ENCODE results near the gene MTHFD2L.

Gene MTHFD2L

DNA sequence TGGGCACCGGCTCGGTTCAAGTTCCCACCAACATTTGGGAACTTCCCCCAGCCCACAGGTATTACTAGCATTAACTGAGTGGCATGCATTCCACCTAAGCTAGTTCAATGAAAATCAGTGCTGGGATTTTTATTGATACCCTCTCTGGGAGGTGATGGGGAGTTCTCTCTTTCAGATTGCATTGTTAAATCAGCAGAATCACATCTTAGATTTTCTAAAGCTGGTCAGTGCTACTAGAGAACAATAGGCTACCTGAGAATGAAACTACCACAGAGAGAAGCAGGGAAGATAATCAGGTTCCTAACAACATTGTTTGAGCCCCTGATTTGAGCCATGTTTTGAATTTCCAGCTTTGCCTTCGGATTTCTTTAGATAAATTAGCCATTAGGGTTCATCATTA, 166.3 kb downstream of the MTHFD2L start:
- Mint-ChIP-seq H3K4me1 (no peaks in the 10 kb centered on the region), H3K9me3 (peaks cover 4% of the 10 kb centered on the region), H3K27ac (no peak overlapping the region), H3K27me3 (ENCODE audit: low read depth) (peaks cover 6% of the 10 kb centered on the region), H3K4me3 (no peak overlapping the region), H3K36me3 (ENCODE audit: low read depth) (no peaks in the 10 kb centered on the region)
- no peak for TF ChIP-seq CTCF (IDR thresholded peaks at IDR 0.05; ENCODE audit: unreplicated experiment in 3 of 3)

GRCh38 chr4:74325886-74326285, 168.0 kb downstream of the MTHFD2L start:
- H3K9me3 Mint-ChIP-seq = peaks cover 5% of the 10 kb centered on the region
- no peaks in the 10 kb centered on the region for H3K4me1 Mint-ChIP-seq
- no peak for TF ChIP-seq CTCF (IDR thresholded peaks at IDR 0.05; ENCODE audit: unreplicated experiment in 3 of 3)

GRCh38 chr4:74327762-74328161, 169.8 kb downstream of the MTHFD2L start:
- TF ChIP-seq CTCF (IDR thresholded peaks at IDR 0.05; ENCODE audit: unreplicated experiment in 3 of 3) = no peak
- Mint-ChIP-seq H3K9me3 (peaks cover 5% of the 10 kb centered on the region), H3K36me3 (ENCODE audit: low read depth) (no peaks in the 10 kb centered on the region), H3K27ac (no peak overlapping the region), H3K4me1 (no peaks in the 10 kb centered on the region), H3K27me3 (ENCODE audit: low read depth) (peaks cover 6% of the 10 kb centered on the region), H3K4me3 (no peak overlapping the region)

More at GRCh38 chr4:74325886-74326285, 168.0 kb downstream of the MTHFD2L start:
- no peak overlapping the region for H3K4me3 Mint-ChIP-seq
- H3K36me3 Mint-ChIP-seq (ENCODE audit: low read depth) = no peaks in the 10 kb centered on the region
- H3K27ac Mint-ChIP-seq = no peak overlapping the region
- peaks cover 6% of the 10 kb centered on the region for H3K27me3 Mint-ChIP-seq (ENCODE audit: low read depth)

- no peak for TF ChIP-seq CTCF (IDR thresholded peaks at IDR 0.05; ENCODE audit: unreplicated experiment in 3 of 3)
- H3K4me3 Mint-ChIP-seq = no peak overlapping the region
- H3K9me3 Mint-ChIP-seq = peaks cover 5% of the 10 kb centered on the region
- H3K27ac Mint-ChIP-seq = no peak overlapping the region
- H3K36me3 Mint-ChIP-seq (ENCODE audit: low read depth) = no peaks in the 10 kb centered on the region
- H3K27me3 Mint-ChIP-seq (ENCODE audit: low read depth) = peaks cover 2% of the 10 kb centered on the region
- no peaks in the 10 kb centered on the region for H3K4me1 Mint-ChIP-seq
Measured at GRCh38 chr4:74328501-74328900, 170.6 kb downstream of the MTHFD2L start.

DNA sequence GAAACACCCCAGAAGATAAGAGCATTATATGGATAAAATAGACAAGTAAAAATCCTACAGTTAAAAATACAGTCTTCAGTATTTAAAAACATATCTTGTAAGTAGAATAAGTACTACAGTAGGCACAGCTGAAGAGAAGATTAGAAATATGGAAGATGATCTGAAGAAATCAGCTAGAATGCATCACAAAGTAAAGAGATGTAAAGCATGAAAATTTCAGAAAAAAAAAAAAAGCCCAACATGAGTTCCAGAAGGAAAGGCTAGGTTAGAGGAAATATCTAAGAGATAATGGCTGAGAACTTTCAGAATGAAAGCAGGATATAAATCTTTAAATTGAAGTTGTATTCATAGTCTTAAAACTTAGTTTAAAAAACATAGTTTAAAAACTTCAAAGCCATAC, 171.4 kb downstream of the MTHFD2L start:
- no peaks in the 10 kb centered on the region for H3K36me3 Mint-ChIP-seq (ENCODE audit: low read depth)
- no peak overlapping the region for H3K4me3 Mint-ChIP-seq

More for the DNA sequence above, 171.4 kb downstream of the MTHFD2L start:
- Mint-ChIP-seq H3K27ac (no peak overlapping the region), H3K9me3 (peaks cover 5% of the 10 kb centered on the region), H3K27me3 (ENCODE audit: low read depth) (peaks cover 4% of the 10 kb centered on the region), H3K4me1 (no peaks in the 10 kb centered on the region)
- no peak for TF ChIP-seq CTCF (IDR thresholded peaks at IDR 0.05; ENCODE audit: unreplicated experiment in 3 of 3)
